ENCODE results near the gene PIGK. TPM values are rescaled to one million over a fixed set of nuclear protein-coding genes. Genes with fewer than 3 reads are reported as not detected.
A peak's percentile ranks its signal among the peaks of the same experiment; 100 is the strongest.
"Not testable (repeated sequence)": the region's sequence is repeated elsewhere in the genome, so short reads cannot be mapped to it uniquely, and the experiment has no call there.

PIGK gene
- total RNA-seq = 20.5 and 21.9 TPM in 2 replicates

GRCh38 chr1:77219166-77219887 is at the start of gene PIGK:
TSS of gene PIGK (minus strand) at chr1:77219430. CDS start at chr1:77219402, 28 bp downstream.
- peak; percentile 54 for DNase-seq (ENCODE audit: extremely low read depth, low read depth, low spot score)

- no peak for DNase-seq (ENCODE audit: extremely low read depth, low read depth, low spot score)
These were observed 47.8 kb upstream of the PIGK start for GRCh38 chr1:77267035-77267434.

GRCh38 chr1:77265180-77265579 is 46.0 kb upstream of the PIGK start:
- no peak for DNase-seq (ENCODE audit: extremely low read depth, low read depth, low spot score)

- DNase-seq (ENCODE audit: extremely low read depth, low read depth, low spot score) = no peak
These were observed 44.5 kb upstream of the PIGK start for GRCh38 chr1:77263708-77264107.

GRCh38 chr1:77253211-77253610 is 34.0 kb upstream of the PIGK start:
- no peak for DNase-seq (ENCODE audit: extremely low read depth, low read depth, low spot score)

- no peak for DNase-seq (ENCODE audit: extremely low read depth, low read depth, low spot score)
These were observed 30.9 kb upstream of the PIGK start for GRCh38 chr1:77250126-77250525.

- DNase-seq (ENCODE audit: extremely low read depth, low read depth, low spot score) = no peak
These were observed 26.6 kb upstream of the PIGK start for GRCh38 chr1:77245830-77246229.

- DNase-seq (ENCODE audit: extremely low read depth, low read depth, low spot score) = no peak
These were observed 20.1 kb upstream of the PIGK start for GRCh38 chr1:77239311-77239710.

- DNase-seq (ENCODE audit: extremely low read depth, low read depth, low spot score) = no peak
These were observed 19.2 kb upstream of the PIGK start for GRCh38 chr1:77238462-77238861.

- no peak for DNase-seq (ENCODE audit: extremely low read depth, low read depth, low spot score)
These were observed 15.7 kb upstream of the PIGK start for GRCh38 chr1:77234943-77235342.

- DNase-seq (ENCODE audit: extremely low read depth, low read depth, low spot score) = no peak
These were observed 14.9 kb upstream of the PIGK start for GRCh38 chr1:77234096-77234495.

GRCh38 chr1:77232829-77233228 is 13.6 kb upstream of the PIGK start:
- no peak for DNase-seq (ENCODE audit: extremely low read depth, low read depth, low spot score)

GRCh38 chr1:77230051-77230450 is 10.8 kb upstream of the PIGK start:
- DNase-seq (ENCODE audit: extremely low read depth, low read depth, low spot score) = no peak

GRCh38 chr1:77228836-77229235 is 9.6 kb upstream of the PIGK start:
- DNase-seq (ENCODE audit: extremely low read depth, low read depth, low spot score) = no peak

GRCh38 chr1:77227381-77227780 is 8.2 kb upstream of the PIGK start:
- no peak for DNase-seq (ENCODE audit: extremely low read depth, low read depth, low spot score)

- DNase-seq (ENCODE audit: extremely low read depth, low read depth, low spot score) = no peak
These were observed 3.3 kb upstream of the PIGK start for GRCh38 chr1:77222496-77222895.

GRCh38 chr1:77220687-77221463 is 1.6 kb upstream of the PIGK start:
- DNase-seq (ENCODE audit: extremely low read depth, low read depth, low spot score) = no peak

- DNase-seq (ENCODE audit: extremely low read depth, low read depth, low spot score) = no peak
These were observed 609 bp downstream of the PIGK start for GRCh38 chr1:77218477-77219165.

- not testable (repeated sequence) for DNase-seq (ENCODE audit: extremely low read depth, low read depth, low spot score)
These were observed 15.2 kb downstream of the PIGK start for GRCh38 chr1:77204043-77204442.

- no peak for DNase-seq (ENCODE audit: extremely low read depth, low read depth, low spot score)
These were observed 16.5 kb downstream of the PIGK start for GRCh38 chr1:77202751-77203150.

- no peak for DNase-seq (ENCODE audit: extremely low read depth, low read depth, low spot score)
These were observed 18.4 kb downstream of the PIGK start for GRCh38 chr1:77200806-77201205.

- DNase-seq (ENCODE audit: extremely low read depth, low read depth, low spot score) = no peak
These were observed 18.9 kb downstream of the PIGK start for GRCh38 chr1:77200293-77200692.
